ENCODE results near the gene BTC.

DNA sequence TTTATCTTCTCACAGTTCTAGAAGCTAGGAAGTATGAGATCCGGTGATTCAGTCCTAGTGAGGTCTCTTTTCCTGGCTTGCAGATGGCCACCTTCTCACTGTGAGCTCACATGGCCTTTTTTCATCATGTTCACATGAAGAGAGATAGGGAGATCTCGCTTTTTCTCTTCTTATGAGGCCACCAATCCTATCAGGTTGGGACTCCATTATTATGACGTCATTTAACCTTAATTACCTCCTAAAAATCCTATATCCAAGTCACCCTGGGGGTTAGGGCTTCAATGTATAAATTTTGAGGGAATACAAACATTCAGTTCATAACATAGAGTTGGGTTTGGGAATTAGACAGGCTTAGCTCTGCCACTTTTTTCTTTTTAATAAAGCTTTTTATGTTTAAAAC lies 6.0 kb upstream of the BTC start:
- TF ChIP-seq, protein P1, sequence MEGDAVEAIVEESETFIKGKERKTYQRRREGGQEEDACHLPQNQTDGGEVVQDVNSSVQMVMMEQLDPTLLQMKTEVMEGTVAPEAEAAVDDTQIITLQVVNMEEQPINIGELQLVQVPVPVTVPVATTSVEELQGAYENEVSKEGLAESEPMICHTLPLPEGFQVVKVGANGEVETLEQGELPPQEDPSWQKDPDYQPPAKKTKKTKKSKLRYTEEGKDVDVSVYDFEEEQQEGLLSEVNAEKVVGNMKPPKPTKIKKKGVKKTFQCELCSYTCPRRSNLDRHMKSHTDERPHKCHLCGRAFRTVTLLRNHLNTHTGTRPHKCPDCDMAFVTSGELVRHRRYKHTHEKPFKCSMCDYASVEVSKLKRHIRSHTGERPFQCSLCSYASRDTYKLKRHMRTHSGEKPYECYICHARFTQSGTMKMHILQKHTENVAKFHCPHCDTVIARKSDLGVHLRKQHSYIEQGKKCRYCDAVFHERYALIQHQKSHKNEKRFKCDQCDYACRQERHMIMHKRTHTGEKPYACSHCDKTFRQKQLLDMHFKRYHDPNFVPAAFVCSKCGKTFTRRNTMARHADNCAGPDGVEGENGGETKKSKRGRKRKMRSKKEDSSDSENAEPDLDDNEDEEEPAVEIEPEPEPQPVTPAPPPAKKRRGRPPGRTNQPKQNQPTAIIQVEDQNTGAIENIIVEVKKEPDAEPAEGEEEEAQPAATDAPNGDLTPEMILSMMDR (IDR thresholded peaks at IDR 0.05; ENCODE audit: insufficient read depth, low read depth, low read length) = no peak
- no peak for TF ChIP-seq EZH2 (IDR thresholded peaks at IDR 0.05; ENCODE audit: insufficient read depth, low read length)

All from astrocyte (in vitro differentiated cells and primary cell).